Tibial nerve (tissue), 4 donors: ENCODE results near the gene GALNT11. TPM values are rescaled to one million over a fixed set of nuclear protein-coding genes. Genes with fewer than 3 reads are reported as not detected.
"Not testable (repeated sequence)": the region's sequence is repeated elsewhere in the genome, so short reads cannot be mapped to it uniquely, and the experiment has no call there.

ENCODE experiments used
- DNase-seq, 2 donors: peaks; one replicate each; pipeline ENCODE4 v3.0.0-alpha.2; 2019; ENCODE audit warnings: low spot score in 2 of 2
- H3K27ac ChIP-seq, 4 donors: fragments of 200-600 bp; sonication (generic) in 3 of 4; one replicate each; pipeline ENCODE4 v1.5.1; 2017 to 2019; ENCODE audit warnings: mild to moderate bottlenecking in 1 of 4
- H3K27me3 ChIP-seq, 2 donors: fragments of 200-600 bp; sonication (generic) in 1 of 2; one replicate each; pipeline versions ENCODE4 v1.5.1 to v1.6.0; 2017 to 2019
- H3K36me3 ChIP-seq, 3 donors: fragments of 200-600 bp; sonication (generic); one replicate each; pipeline ENCODE4 v1.5.1; 2018 to 2019
- H3K4me1 ChIP-seq, 4 donors: fragments of 200-600 bp; sonication (generic) in 3 of 4; one replicate each; pipeline ENCODE4 v1.5.1; 2017 to 2019
- H3K4me3 ChIP-seq, 4 donors: fragments of 200-600 bp; sonication (generic) in 3 of 4; one replicate each; pipeline ENCODE4 v1.5.1; 2017 to 2019; ENCODE audit warnings: mild to moderate bottlenecking in 1 of 4, moderate library complexity in 1 of 4
- H3K9me3 ChIP-seq, 4 donors: fragments of 200-600 bp; sonication (generic) in 3 of 4; one replicate each; pipeline ENCODE4 v1.5.1; 2017 to 2019
- CTCF ChIP-seq, 5 experiments: fragments of 200-600 bp in 3 of 5; fragments of 450-650 bp in 2 of 5; sonication (generic) in 3 of 5; IDR thresholded peaks; one replicate each; pipeline ENCODE4 v1.5.1; 2016 to 2019; ENCODE audit warnings: antibody characterized with exemption in 5 of 5, mild to moderate bottlenecking in 3 of 5, moderate library complexity in 2 of 5
- EP300 ChIP-seq, 2 donors: sonication (generic); formaldehyde crosslinking; IDR thresholded peaks; one replicate each; pipeline ENCODE4 v1.6.1; 2017; ENCODE audit warnings: antibody characterized with exemption in 2 of 2, mild to moderate bottlenecking in 1 of 2
- POLR2A ChIP-seq, 2 donors: fragments of 450-650 bp; IDR thresholded peaks; one replicate each; pipeline ENCODE4 v1.6.1; 2017; ENCODE audit warnings: antibody characterized with exemption in 2 of 2, mild to moderate bottlenecking in 2 of 2, moderate library complexity in 2 of 2
- WGBS, 2 donors: methylation state at CpG; one replicate each; pipeline ENCODE4 v1.1.5; 2018; 5-methylcytosine and 5-hydroxymethylcytosine counted together
- total RNA-seq, 4 donors: library from RNA; depleted of rRNA; stranded (reverse); fragments of >200 nt; gene quantifications; one replicate each; pipeline ENCODE4 v1.1.0, GENCODE V29; 2016

GALNT11 gene
- total RNA-seq, 4 donors from 2014 or later = 27.9 to 45.7 (median 36.6) TPM

GRCh38 chr7:152059311-152059710 is 33.8 kb downstream of the GALNT11 start:
- H3K9me3 ChIP-seq = peaks cover 0 to 3% (median 0%) of the 10 kb centered on the region in 4 donors
- no peak overlapping the region for H3K27ac ChIP-seq
- DNase-seq = no peak
- WGBS, 2 donors = 97 to 100% methylated on average over 1 of the region's 1 CpG
- H3K4me3 ChIP-seq = no peak overlapping the region
- H3K36me3 ChIP-seq = no peaks in the 10 kb centered on the region
- H3K27me3 ChIP-seq = no peaks in the 10 kb centered on the region
- H3K4me1 ChIP-seq = peaks cover 0 to 8% (median 0%) of the 10 kb centered on the region in 4 donors
- TF ChIP-seq CTCF (IDR thresholded peaks at IDR 0.05) (no peak), EP300 (IDR thresholded peaks at IDR 0.05) (no peak)

DNA sequence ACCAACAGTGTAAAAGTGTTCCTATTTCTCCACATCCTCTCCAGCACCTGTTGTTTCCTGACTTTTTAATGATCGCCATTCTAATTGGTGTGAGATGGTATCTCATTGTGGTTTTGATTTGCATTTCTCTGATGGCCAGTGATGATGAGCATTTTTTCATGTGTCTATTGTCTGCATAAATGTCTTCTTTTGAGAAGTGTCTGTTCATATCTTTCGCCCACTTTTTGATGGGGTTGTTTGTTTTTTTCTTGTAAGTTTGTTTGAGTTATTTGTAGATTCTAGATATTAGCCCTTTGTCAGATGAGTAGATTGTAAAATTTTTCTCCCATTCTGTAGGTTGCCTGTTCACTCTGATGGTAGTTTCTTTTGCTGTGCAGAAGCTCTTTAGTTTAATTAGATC is 35.6 kb downstream of the GALNT11 start:
- H3K9me3 ChIP-seq, H3K4me3 ChIP-seq, DNase-seq, H3K27me3 ChIP-seq, H3K36me3 ChIP-seq, H3K4me1 ChIP-seq, H3K27ac ChIP-seq: not testable (repeated sequence)
- WGBS, 2 donors = 97 to 100% methylated on average over 2 of the region's 2 CpGs

DNA sequence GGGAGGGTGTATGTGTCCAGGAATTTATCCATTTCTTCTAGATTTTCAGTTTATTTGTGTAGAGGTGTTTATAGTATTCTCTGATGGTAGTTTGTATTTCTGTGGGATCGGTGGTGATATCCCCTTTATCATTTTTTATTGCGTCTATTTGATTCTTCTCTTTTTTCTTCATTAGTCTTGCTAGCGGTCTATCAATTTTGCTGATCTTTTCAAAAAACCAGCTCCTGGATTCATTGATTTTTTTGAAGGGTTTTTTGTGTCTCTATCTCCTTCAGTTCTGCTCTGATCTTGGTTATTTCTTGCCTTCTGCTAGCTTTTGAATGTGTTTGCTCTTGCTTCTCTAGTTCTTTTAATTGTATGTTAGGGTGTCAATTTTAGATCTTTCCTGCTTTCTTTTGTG is 37.7 kb downstream of the GALNT11 start:
- 97 to 100% methylated on average over 3 of the region's 3 CpGs for WGBS, 2 donors
- DNase-seq, H3K4me1 ChIP-seq, H3K4me3 ChIP-seq, H3K27me3 ChIP-seq, H3K9me3 ChIP-seq, H3K36me3 ChIP-seq, H3K27ac ChIP-seq: not testable (repeated sequence)

DNA sequence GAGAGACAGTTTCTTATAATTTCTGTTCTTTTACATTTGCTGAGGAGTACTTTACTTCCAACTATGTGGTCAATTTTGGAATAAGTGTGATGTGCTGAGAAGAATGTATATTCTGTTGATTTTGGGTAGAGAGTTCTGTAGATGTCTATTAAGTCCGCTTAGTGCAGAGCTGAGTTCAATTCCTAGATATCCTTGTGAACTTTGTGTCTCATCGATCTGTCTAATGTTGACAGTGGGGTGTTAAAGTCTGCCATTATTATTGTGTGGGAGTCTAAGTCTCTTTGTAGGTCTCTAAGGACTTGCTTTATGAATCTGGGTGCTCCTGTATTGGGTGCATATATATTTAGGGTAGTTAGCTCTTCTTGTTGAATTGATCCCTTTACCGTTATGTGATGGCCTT is 38.3 kb downstream of the GALNT11 start:
- WGBS, 2 donors = 96 to 98% methylated on average over 3 of the region's 3 CpGs
- not testable (repeated sequence) for H3K27me3 ChIP-seq, DNase-seq, H3K4me3 ChIP-seq, H3K9me3 ChIP-seq, H3K36me3 ChIP-seq, H3K27ac ChIP-seq, H3K4me1 ChIP-seq

- H3K27me3 ChIP-seq, DNase-seq, H3K4me3 ChIP-seq, H3K4me1 ChIP-seq, H3K9me3 ChIP-seq, H3K27ac ChIP-seq, H3K36me3 ChIP-seq: not testable (repeated sequence)
- WGBS, 2 donors = 91 to 98% methylated on average over 6 to 10 of the region's 10 CpGs
Measured at GRCh38 chr7:152065800-152066344, 40.4 kb downstream of the GALNT11 start.

DNA sequence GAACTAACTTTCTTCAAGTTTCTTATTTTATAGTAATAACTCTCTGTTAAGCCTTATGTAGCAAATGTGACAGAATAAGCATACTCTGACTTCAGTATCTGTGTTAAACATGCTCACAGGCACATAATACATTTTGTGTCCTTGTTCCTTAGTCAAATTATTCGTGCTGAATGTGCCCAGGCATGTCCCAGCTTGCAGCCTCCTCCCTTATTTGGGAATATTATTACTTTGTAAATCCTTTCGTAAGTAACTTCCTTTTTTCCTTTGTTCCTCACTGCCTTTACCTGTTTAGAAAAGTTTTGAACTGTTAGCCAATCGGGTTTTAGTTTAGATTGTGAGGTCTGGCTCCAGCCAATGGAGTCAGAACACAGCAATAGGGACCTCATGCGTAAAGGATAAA is 46.9 kb downstream of the GALNT11 start:
- TF ChIP-seq EP300 (IDR thresholded peaks at IDR 0.05) (no peak), CTCF (IDR thresholded peaks at IDR 0.05) (no peak), POLR2A (IDR thresholded peaks at IDR 0.05) (no peak)
- DNase-seq = no peak
- WGBS, 2 donors = 83 to 86% methylated on average over 4 of the region's 4 CpGs
- no peaks in the 10 kb centered on the region for H3K9me3 ChIP-seq
- no peak overlapping the region for H3K27ac ChIP-seq
- H3K36me3 ChIP-seq = no peaks in the 10 kb centered on the region
- H3K4me3 ChIP-seq = no peak overlapping the region
- H3K27me3 ChIP-seq = no peaks in the 10 kb centered on the region
- H3K4me1 ChIP-seq = peaks cover 0 to 16% (median 0%) of the 10 kb centered on the region in 4 donors

- WGBS, 2 donors = 80 to 92% methylated on average over 2 of the region's 2 CpGs
- Histone ChIP-seq H3K4me3 (no peak overlapping the region), H3K27me3 (no peaks in the 10 kb centered on the region), H3K9me3 (no peaks in the 10 kb centered on the region), H3K4me1 (peaks cover 0 to 17% (median 0%) of the 10 kb centered on the region in 4 donors), H3K36me3 (no peaks in the 10 kb centered on the region), H3K27ac (no peak overlapping the region)
- no peak for DNase-seq
- no peak for TF ChIP-seq CTCF (IDR thresholded peaks at IDR 0.05)
- no peak for TF ChIP-seq EP300 (IDR thresholded peaks at IDR 0.05)
Measured at GRCh38 chr7:152073352-152073751, 47.9 kb downstream of the GALNT11 start.
